Omental fat pad (tissue), 4 donors: Measurements from ENCODE around the gene CLCN2. TPM values are rescaled to one million over a fixed set of nuclear protein-coding genes. Genes with fewer than 3 reads are reported as not detected.
A peak's percentile ranks its signal among the peaks of the same experiment; 100 is the strongest.

Experiments
- ATAC-seq: fragments of 150-250 bp; one replicate; pipeline ENCODE4 v1.9.1; 2016; ENCODE audit warnings: mild to moderate bottlenecking, moderate library complexity; ENCODE audit not compliant: low FRiP score
- DNase-seq: peaks from one replicate; pipeline ENCODE4 v3.0.0-alpha.2; 2019; ENCODE audit warnings: low spot score
- CTCF ChIP-seq, 3 donors: fragments of 450-650 bp; IDR thresholded peaks; one replicate each; pipeline ENCODE4 v1.5.1; 2016 to 2017; ENCODE audit warnings: antibody characterized with exemption in 3 of 3, mild to moderate bottlenecking in 3 of 3, moderate library complexity in 2 of 3
- total RNA-seq, 4 donors: library from RNA; depleted of rRNA; stranded (reverse); fragments of >200 nt; gene quantifications; one replicate each; pipeline ENCODE4 v1.1.0, GENCODE V29; 2016

Gene CLCN2
- total RNA-seq, 4 donors from 2014 or later = 2.1 to 8.4 (median 3.8) TPM

DNA sequence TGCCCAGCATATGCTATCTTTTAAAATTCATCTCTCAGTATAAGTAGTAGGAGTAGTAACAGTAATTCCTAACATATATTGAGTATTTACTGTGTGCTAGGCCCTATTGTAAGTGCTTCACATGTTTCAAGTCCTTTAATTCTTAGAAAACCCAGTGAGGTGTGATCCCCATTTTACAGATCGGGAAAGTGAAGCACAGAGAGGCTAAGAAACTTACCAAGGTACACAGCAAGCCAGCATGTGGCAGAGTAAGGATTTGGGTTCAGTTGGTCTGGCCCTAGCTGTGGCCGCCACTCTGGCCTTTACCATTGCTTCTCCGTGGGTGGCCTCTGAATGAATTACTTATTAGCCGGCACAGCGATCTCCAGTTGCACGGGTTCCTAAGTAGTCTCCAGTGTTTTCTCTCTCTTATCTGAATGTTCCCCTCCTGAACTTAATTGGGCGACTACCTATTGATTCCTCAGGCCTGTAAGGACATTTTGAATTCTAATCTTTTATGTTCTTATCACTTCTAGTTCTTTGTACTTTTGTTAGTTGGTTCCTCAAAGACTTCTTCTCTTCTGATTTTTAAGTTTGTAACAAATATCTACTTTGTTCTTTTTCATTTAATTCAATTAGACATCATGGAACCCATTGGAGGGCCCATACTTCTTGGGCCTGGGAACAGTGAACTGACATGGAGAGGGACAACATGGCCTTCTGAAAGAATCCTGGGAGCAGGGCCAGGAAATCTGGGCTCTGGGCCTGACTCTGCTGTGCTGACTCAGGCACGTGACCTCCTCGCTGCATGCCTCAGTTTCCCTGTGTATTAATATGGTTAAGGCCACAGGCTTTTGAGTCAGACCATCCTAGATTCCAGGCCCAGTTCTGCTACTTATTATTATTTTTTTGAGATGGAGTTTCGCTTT, 11.6 kb downstream of the CLCN2 start:
- no peak for DNase-seq
- TF ChIP-seq CTCF (IDR thresholded peaks at IDR 0.05) = no peak
- no peak for ATAC-seq

DNA sequence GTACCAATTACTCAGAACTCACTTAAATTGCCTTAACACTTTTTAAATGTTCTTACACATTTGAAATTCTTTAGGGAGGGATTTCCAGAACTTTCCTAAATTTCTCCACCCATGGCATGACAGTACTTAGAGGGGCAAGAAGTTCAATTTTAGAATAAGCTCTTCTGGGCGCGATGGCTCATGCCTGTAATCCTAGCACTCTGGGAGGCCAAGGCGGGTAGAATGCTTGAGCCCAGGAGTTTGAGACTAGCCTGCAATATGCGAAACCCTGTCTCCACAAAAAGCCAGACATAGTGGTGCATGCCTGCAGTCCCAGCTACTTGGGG, 13.4 kb downstream of the CLCN2 start:
- no peak for TF ChIP-seq CTCF (IDR thresholded peaks at IDR 0.05)
- DNase-seq (no peak), ATAC-seq (peak; percentile 20)

- ATAC-seq = peak; percentile 33
- no peak for TF ChIP-seq CTCF (IDR thresholded peaks at IDR 0.05)
- DNase-seq = no peak
These were observed 13.9 kb downstream of the CLCN2 start for GRCh38 chr3:184347321-184348056.

- TF ChIP-seq CTCF (IDR thresholded peaks at IDR 0.05) = no peak
- ATAC-seq (no peak), DNase-seq (no peak)
These were observed 14.8 kb downstream of the CLCN2 start for GRCh38 chr3:184346480-184347190.

DNA sequence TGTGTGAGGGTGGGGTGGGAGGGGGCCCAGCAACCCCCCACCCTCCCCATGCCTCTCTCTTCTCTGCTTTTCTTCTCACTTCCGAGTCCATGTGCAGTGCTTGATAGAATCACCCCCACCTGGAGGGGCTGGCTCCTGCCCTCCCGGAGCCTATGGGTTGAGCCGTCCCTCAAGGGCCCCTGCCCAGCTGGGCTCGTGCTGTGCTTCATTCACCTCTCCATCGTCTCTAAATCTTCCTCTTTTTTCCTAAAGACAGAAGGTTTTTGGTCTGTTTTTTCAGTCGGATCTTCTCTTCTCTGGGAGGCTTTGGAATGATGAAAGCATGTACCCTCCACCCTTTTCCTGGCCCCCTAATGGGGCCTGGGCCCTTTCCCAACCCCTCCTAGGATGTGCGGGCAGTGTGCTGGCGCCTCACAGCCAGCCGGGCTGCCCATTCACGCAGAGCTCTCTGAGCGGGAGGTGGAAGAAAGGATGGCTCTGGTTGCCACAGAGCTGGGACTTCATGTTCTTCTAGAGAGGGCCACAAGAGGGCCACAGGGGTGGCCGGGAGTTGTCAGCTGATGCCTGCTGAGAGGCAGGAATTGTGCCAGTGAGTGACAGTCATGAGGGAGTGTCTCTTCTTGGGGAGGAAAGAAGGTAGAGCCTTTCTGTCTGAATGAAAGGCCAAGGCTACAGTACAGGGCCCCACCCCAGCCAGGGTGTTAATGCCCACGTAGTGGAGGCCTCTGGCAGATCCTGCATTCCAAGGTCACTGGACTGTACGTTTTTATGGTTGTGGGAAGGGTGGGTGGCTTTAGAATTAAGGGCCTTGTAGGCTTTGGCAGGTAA, 15.9 kb downstream of the CLCN2 start:
- DNase-seq (no peak), ATAC-seq (peak; percentile 31)
- TF ChIP-seq CTCF (IDR thresholded peaks at IDR 0.05) = no peak

DNA sequence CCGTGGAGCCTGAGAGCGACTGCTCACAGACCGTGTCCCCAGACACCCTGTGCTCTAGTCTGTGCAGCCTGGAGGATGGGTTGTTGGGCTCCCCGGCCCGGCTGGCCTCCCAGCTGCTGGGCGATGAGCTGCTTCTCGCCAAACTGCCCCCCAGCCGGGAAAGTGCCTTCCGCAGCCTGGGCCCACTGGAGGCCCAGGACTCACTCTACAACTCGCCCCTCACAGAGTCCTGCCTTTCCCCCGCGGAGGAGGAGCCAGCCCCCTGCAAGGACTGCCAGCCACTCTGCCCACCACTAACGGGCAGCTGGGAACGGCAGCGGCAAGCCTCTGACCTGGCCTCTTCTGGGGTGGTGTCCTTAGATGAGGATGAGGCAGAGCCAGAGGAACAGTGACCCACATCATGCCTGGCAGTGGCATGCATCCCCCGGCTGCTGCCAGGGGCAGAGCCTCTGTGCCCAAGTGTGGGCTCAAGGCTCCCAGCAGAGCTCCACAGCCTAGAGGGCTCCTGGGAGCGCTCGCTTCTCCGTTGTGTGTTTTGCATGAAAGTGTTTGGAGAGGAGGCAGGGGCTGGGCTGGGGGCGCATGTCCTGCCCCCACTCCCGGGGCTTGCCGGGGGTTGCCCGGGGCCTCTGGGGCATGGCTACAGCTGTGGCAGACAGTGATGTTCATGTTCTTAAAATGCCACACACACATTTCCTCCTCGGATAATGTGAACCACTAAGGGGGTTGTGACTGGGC, 16.7 kb downstream of the CLCN2 start:
- DNase-seq = no peak
- no peak for ATAC-seq
- no peak for TF ChIP-seq CTCF (IDR thresholded peaks at IDR 0.05)
